HepG2 (cell line): ENCODE data around the gene ADORA2B. TPM values are rescaled to one million over a fixed set of nuclear protein-coding genes. Genes with fewer than 3 reads are reported as not detected.

Source experiments
- ATAC-seq: fragments of 200-7000 bp; cut with Tn5 transposase; 3 replicates; pipeline ENCODE4 v1.9.1; 2020; ENCODE audit warnings: mild to moderate bottlenecking, moderate library complexity
- BruUV-seq: library from RNA; stranded (reverse); fragments of 400-500 nt; replicated peaks from 2 replicates; lab custom pipeline; 2021; lab: Mats Ljungman, UMichigan
- CTCF ChIA-PET: fragments of 300-600 bp; formaldehyde crosslinking; extraction: SDS; loops from one replicate; lab custom pipeline; 2021; ENCODE audit warnings: low total read pairs, inconsistent platforms, low intra/inter-chr PET ratio; lab: Yijun Ruan, JAX
- POLR2A ChIA-PET: fragments of 350-600 bp; sonication (Branson Sonifier 250); formaldehyde crosslinking; loops from one replicate; lab custom pipeline; 2020; ENCODE audit warnings: antibody characterized with exemption, inconsistent platforms; lab: Yijun Ruan, JAX
- DNase-seq: peaks from one replicate; pipeline ENCODE4 v3.0.0-alpha.2; 2015; ENCODE audit warnings: low spot score
- FAIRE-seq: peaks from 3 replicates; lab custom pipeline; 2011; peaks lifted over from hg19 to GRCh38; lab: Jason Lieb, UNC
- H2AFZ ChIP-seq: one replicate; pipeline ENCODE4 v1.6.1; 2011; ENCODE audit warnings: low read length, inconsistent platforms
- H3K27ac ChIP-seq: fragments of 300-600 bp; 3 replicates; pipeline ENCODE4 v1.8.0; 2011; ENCODE audit warnings: mixed run types, mild to moderate bottlenecking, mixed read lengths, low read length, inconsistent platforms; ENCODE audit not compliant: insufficient read depth; ENCODE audit errors: extremely low read length
- H3K27me3 ChIP-seq, 2 experiments: fragments of 200-600 bp in 1 of 2; 2 replicates in 1 of 2; 3 replicates in 1 of 2; pipeline versions ENCODE4 v1.6.0 to v1.8.0; 2011; ENCODE audit warnings: low read length in 2 of 2, mild to moderate bottlenecking in 2 of 2, moderate library complexity in 2 of 2, inconsistent platforms in 1 of 2; ENCODE audit not compliant: insufficient read depth in 2 of 2, control insufficient read depth in 1 of 2
- H3K36me3 ChIP-seq, 2 experiments: fragments of 200-600 bp in 1 of 2; replicated peaks in 1 of 2; 2 replicates in 1 of 2; 3 replicates in 1 of 2; pipeline versions ENCODE4 v1.5.1 to v1.8.0; 2011; ENCODE audit warnings: low read length in 2 of 2, inconsistent platforms in 1 of 2; ENCODE audit not compliant: insufficient read depth in 2 of 2, control insufficient read depth in 1 of 2
- H3K4me1 ChIP-seq: 2 replicates; pipeline ENCODE4 v1.5.1; 2012; ENCODE audit warnings: low read length, inconsistent platforms; ENCODE audit not compliant: insufficient read depth
- H3K4me2 ChIP-seq: 2 replicates; pipeline ENCODE4 v1.6.0; 2011; ENCODE audit warnings: low read depth, low read length, inconsistent platforms
- H3K4me3 ChIP-seq, 3 experiments: fragments of 200-600 bp in 1 of 3; sonication (generic), shearing (Covaris generic) in 1 of 3; replicated peaks in 1 of 3; 2 replicates each; pipeline ENCODE4 v1.5.1; 2011 to 2016; ENCODE audit warnings: low read length in 3 of 3, inconsistent platforms in 2 of 3, low read depth in 2 of 3, mild to moderate bottlenecking in 2 of 3, control low read depth in 1 of 3, mixed read lengths in 1 of 3; ENCODE audit not compliant: insufficient read depth in 1 of 3
- H3K79me2 ChIP-seq: one replicate; pipeline ENCODE4 v1.6.1; 2011; ENCODE audit warnings: low read length, inconsistent platforms; ENCODE audit not compliant: insufficient read depth
- H3K9ac ChIP-seq: 2 replicates; pipeline ENCODE4 v1.6.0; 2011; ENCODE audit warnings: mild to moderate bottlenecking, low read depth, low read length, inconsistent platforms; ENCODE audit not compliant: insufficient read depth
- H3K9me3 ChIP-seq: 2 replicates; pipeline ENCODE4 v1.5.1; 2012; ENCODE audit warnings: mild to moderate bottlenecking, low read length
- H4K20me1 ChIP-seq: 2 replicates; pipeline ENCODE4 v1.6.0; 2011; ENCODE audit warnings: inconsistent platforms, mild to moderate bottlenecking, low read length, moderate library complexity; ENCODE audit not compliant: insufficient read depth
- ARNTL ChIP-seq: sonication (generic); formaldehyde crosslinking; IDR thresholded peaks from 2 replicates; pipeline ENCODE4 v1.4.0; 2020; ENCODE audit warnings: mild to moderate bottlenecking, missing genetic modification reagents
- HOXA9 ChIP-seq: sonication (generic); formaldehyde crosslinking; IDR thresholded peaks from 2 replicates; pipeline ENCODE4 v1.8.1; 2022; ENCODE audit warnings: missing genetic modification reagents, mild to moderate bottlenecking, moderate library complexity, borderline replicate concordance
- ISL2 ChIP-seq: sonication (generic); formaldehyde crosslinking; IDR thresholded peaks from 2 replicates; pipeline ENCODE4 v1.5.0; 2020; ENCODE audit warnings: missing genetic modification reagents
- NFE2L2 ChIP-seq: fragments of 150-350 bp; IDR thresholded peaks from 2 replicates; pipeline ENCODE4 v1.6.1; 2014; ENCODE audit warnings: low read length
- SMAD9 ChIP-seq: sonication (generic); formaldehyde crosslinking; IDR thresholded peaks from 2 replicates; pipeline ENCODE4 v1.5.1; 2020; ENCODE audit warnings: mild to moderate bottlenecking, missing genetic modification reagents
- SYNCRIP ChIP-seq: fragments of 200-400 bp; formaldehyde crosslinking; IDR thresholded peaks from 2 replicates; pipeline ENCODE4 v1.6.1; 2018; ENCODE audit warnings: mild to moderate bottlenecking, low read depth, low read length; ENCODE audit not compliant: insufficient read depth
- TARDBP ChIP-seq: sonication (generic); formaldehyde crosslinking; IDR thresholded peaks from 2 replicates; pipeline ENCODE4 v1.8.0; 2022; ENCODE audit warnings: mild to moderate bottlenecking, missing genetic modification reagents
- ZNF235 ChIP-seq: sonication (generic); formaldehyde crosslinking; IDR thresholded peaks from 2 replicates; pipeline ENCODE4 v1.8.1; 2023; ENCODE audit warnings: mild to moderate bottlenecking, missing genetic modification reagents, borderline replicate concordance
- in situ Hi-C: cut with HindIII; loops from 2 replicates; pipeline ENCODE4 v1.10.0; 2017; ENCODE audit warnings: low pct_unique_long_range_greater_than_20kb; ENCODE audit not compliant: extremely low pct_ligation_motif_present
- intact Hi-C: fragments of 100-400 bp; cut with micrococcal nuclease; formaldehyde crosslinking; loops from one replicate; pipeline ENCODE4 v1.10.0; 2022; ENCODE audit not compliant: unreplicated experiment
- polyA plus RNA-seq, 8 experiments: library from polyadenylated mRNA; depleted of rRNA in 3 of 8; stranded (reverse) in 7 of 8; unstranded in 1 of 8; fragments of >200 nt; fragmentation: Illumina TruSeq in 4 of 8; extraction: Trizol in 4 of 8; gene quantifications; 2 replicates each; pipeline versions ENCODE4 v1.2.1 to v1.2.3, GENCODE V29; 2011 to 2016; ENCODE audit warnings: low read depth in 4 of 8, missing spikeins in 1 of 8, mixed read lengths in 1 of 8; ENCODE audit not compliant: insufficient read depth in 1 of 8
- total RNA-seq, 5 experiments: library from RNA; depleted of rRNA; stranded (reverse); fragments of >200 nt; fragmentation: Illumina TruSeq; extraction: Trizol; gene quantifications; 2 replicates each; pipeline ENCODE4 v1.2.3, GENCODE V29; 2016; ENCODE audit warnings: low read depth in 1 of 5
- TF ChIP-seq, protein P1 (sequence below): sonication (generic); formaldehyde crosslinking; IDR thresholded peaks from 2 replicates; pipeline ENCODE4 v1.5.1; 2020; ENCODE audit warnings: mild to moderate bottlenecking, missing genetic modification reagents, moderate library complexity
- TF ChIP-seq, protein P2 (sequence below): sonication (generic); formaldehyde crosslinking; IDR thresholded peaks from 2 replicates; pipeline ENCODE4 v1.4.0; 2020; ENCODE audit warnings: missing genetic modification reagents
- TF ChIP-seq, protein P3 (sequence below): sonication (generic); formaldehyde crosslinking; IDR thresholded peaks from 2 replicates; pipeline ENCODE4 v1.8.0; 2022; ENCODE audit warnings: missing genetic modification reagents, low read depth, mild to moderate bottlenecking, borderline replicate concordance

Gene ADORA2B
- total and polyA plus RNA-seq, 2 of the 13 experiments (the other 11 are each of a cell fraction or from before 2014, with no cell fraction given): 10.4 to 20.0 TPM

DNA sequence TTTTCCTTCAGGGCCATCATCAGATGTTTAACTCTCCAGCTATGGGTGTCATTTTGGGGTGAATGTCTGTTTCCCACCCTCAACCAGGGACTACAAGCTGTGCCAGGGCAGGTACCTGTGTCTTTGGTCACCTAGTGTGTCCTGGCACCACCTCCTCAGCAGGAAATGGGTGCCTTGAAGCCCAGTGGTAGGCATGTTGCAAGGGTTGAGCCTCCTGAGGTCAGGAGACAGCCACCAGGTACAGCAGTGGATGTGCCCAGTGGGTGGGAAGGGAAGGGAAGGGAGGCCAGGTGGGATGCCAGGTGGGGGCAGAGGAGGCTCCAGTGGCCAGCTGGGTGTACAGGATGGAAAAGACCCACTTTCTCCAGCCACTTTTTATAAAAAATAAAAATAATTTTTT lies 25.5 kb upstream of the ADORA2B start:
- no peak overlapping the region for H3K27ac ChIP-seq
- intact Hi-C loops: no loop called here
- H3K4me3 ChIP-seq: no peak overlapping the region
- no peak overlapping the region for H3K9ac ChIP-seq
- ATAC-seq: no peak
- in situ Hi-C loops: no loop called here
- FAIRE-seq: no peak
- no peaks in the 10 kb centered on the region for H4K20me1 ChIP-seq
- POLR2A ChIA-PET: no interaction called here
- CTCF ChIA-PET: no interaction called here
- H3K27me3 ChIP-seq: peaks cover 0 to 2% of the 10 kb centered on the region in 2 experiments; a peak in 1 of 5 replicates
- DNase-seq: no peak
- no peak overlapping the region for H2AFZ ChIP-seq
- TF ChIP-seq, protein P1, sequence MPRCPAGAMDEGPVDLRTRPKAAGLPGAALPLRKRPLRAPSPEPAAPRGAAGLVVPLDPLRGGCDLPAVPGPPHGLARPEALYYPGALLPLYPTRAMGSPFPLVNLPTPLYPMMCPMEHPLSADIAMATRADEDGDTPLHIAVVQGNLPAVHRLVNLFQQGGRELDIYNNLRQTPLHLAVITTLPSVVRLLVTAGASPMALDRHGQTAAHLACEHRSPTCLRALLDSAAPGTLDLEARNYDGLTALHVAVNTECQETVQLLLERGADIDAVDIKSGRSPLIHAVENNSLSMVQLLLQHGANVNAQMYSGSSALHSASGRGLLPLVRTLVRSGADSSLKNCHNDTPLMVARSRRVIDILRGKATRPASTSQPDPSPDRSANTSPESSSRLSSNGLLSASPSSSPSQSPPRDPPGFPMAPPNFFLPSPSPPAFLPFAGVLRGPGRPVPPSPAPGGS (CRISPR knock-in tag): no peak
- TF ChIP-seq NFE2L2 (no peak), SMAD9 (CRISPR knock-in tag) (no peak), ISL2 (no peak), ARNTL (no peak), SYNCRIP (no peak), ZNF235 (no peak), HOXA9 (CRISPR knock-in tag) (no peak), TARDBP (CRISPR knock-in tag) (no peak)
- TF ChIP-seq, protein P2, sequence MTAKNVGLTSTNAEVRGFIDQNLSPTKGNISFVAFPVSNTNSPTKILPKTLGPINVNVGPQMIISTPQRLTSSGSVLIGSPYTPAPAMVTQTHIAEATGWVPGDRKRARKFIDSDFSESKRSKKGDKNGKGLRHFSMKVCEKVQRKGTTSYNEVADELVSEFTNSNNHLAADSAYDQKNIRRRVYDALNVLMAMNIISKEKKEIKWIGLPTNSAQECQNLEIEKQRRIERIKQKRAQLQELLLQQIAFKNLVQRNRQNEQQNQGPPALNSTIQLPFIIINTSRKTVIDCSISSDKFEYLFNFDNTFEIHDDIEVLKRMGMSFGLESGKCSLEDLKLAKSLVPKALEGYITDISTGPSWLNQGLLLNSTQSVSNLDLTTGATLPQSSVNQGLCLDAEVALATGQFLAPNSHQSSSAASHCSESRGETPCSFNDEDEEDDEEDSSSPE: no peak
- TF ChIP-seq, protein P3, sequence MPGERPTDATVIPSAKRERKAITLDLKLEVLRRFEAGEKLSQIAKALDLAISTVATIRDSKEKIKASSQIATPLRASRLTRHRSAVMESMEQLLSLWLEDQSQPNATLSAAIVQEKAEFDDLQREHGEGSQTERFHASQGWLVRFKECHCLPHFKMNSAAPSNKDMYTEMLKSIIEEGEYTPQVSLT (CRISPR knock-in tag): no peak
- TF ChIP-seq, all 625 proteins: peak for 0
- no peaks in the 10 kb centered on the region for H3K9me3 ChIP-seq
- peaks cover 13% of the 10 kb centered on the region for H3K4me1 ChIP-seq
- H3K36me3 ChIP-seq: no peaks in the 10 kb centered on the region
- H3K79me2 ChIP-seq: no peaks in the 10 kb centered on the region
- H3K4me2 ChIP-seq: no peak overlapping the region
- BruUV-seq: no TSS peak
